GM04504 (cell line): ENCODE measurements around the gene JAG2.

Source experiments
- DNase-seq: peaks from one replicate; pipeline ENCODE4 v3.0.0-alpha.2; 2012; ENCODE audit warnings: low read depth

JAG2 gene

GRCh38 chr14:105091054-105091516 is 77.5 kb downstream of the JAG2 start:
- DNase-seq = no peak
